Omental fat pad (tissue), 4 donors: ENCODE measurements around the gene EDIL3. TPM values are rescaled to one million over a fixed set of nuclear protein-coding genes. Genes with fewer than 3 reads are reported as not detected.
A peak's percentile ranks its signal among the peaks of the same experiment; 100 is the strongest.

Experiments used
- ATAC-seq: fragments of 150-250 bp; one replicate; pipeline ENCODE4 v1.9.1; 2016; ENCODE audit warnings: mild to moderate bottlenecking, moderate library complexity; ENCODE audit not compliant: low FRiP score
- DNase-seq: peaks from one replicate; pipeline ENCODE4 v3.0.0-alpha.2; 2019; ENCODE audit warnings: low spot score
- CTCF ChIP-seq, 3 donors: fragments of 450-650 bp; IDR thresholded peaks; one replicate each; pipeline ENCODE4 v1.5.1; 2016 to 2017; ENCODE audit warnings: antibody characterized with exemption in 3 of 3, mild to moderate bottlenecking in 3 of 3, moderate library complexity in 2 of 3
- total RNA-seq, 4 donors: library from RNA; depleted of rRNA; stranded (reverse); fragments of >200 nt; gene quantifications; one replicate each; pipeline ENCODE4 v1.1.0, GENCODE V29; 2016

EDIL3 gene
- 10 to 100 TPM in 1 of 4 donors, 1 to 10 TPM in 3; 2.3 to 22.4 (median 4.2) TPM for total RNA-seq

GRCh38 chr5:84384604-84385575 lies at the start of gene EDIL3:
Gene EDIL3, minus strand, starts transcription at chr5:84384880. Its CDS starts 506 bp downstream, at chr5:84384374.
- no peak for DNase-seq
- no peak for TF ChIP-seq CTCF (IDR thresholded peaks at IDR 0.05)
- ATAC-seq: peak; percentile 17

- no peak for TF ChIP-seq CTCF (IDR thresholded peaks at IDR 0.05)
- ATAC-seq (no peak), DNase-seq (no peak)
These were observed 48.8 kb upstream of the EDIL3 start for GRCh38 chr5:84433461-84433860.

GRCh38 chr5:84430863-84431663 lies 46.4 kb upstream of the EDIL3 start:
- no peak for TF ChIP-seq CTCF (IDR thresholded peaks at IDR 0.05)
- no peak for ATAC-seq
- no peak for DNase-seq

- no peak for ATAC-seq
- no peak for TF ChIP-seq CTCF (IDR thresholded peaks at IDR 0.05)
- DNase-seq: no peak
These were observed 45.4 kb upstream of the EDIL3 start for GRCh38 chr5:84430079-84430478.

- TF ChIP-seq CTCF (IDR thresholded peaks at IDR 0.05): no peak
- no peak for ATAC-seq
- DNase-seq: no peak
These were observed 40.7 kb upstream of the EDIL3 start for GRCh38 chr5:84425365-84425881.

GRCh38 chr5:84419742-84420141 lies 35.1 kb upstream of the EDIL3 start:
- ATAC-seq (no peak), DNase-seq (no peak)
- no peak for TF ChIP-seq CTCF (IDR thresholded peaks at IDR 0.05)
